Ovary (tissue), 9 donors: ENCODE results near the gene TACR1. TPM values are rescaled to one million over a fixed set of nuclear protein-coding genes. Genes with fewer than 3 reads are reported as not detected.

ENCODE experiments used
- DNase-seq, 5 donors: peaks; one replicate each; pipeline ENCODE4 v3.0.0-alpha.2; 2019 to 2020
- H3K27ac ChIP-seq, 2 donors: fragments of 200-600 bp; one replicate each; pipeline versions ENCODE4 v1.5.1 to v1.8.0; 2019 to 2022
- H3K27me3 ChIP-seq: fragments of 200-600 bp; one replicate; pipeline ENCODE4 v1.8.0; 2022
- H3K36me3 ChIP-seq: fragments of 200-600 bp; sonication (generic); one replicate; pipeline ENCODE4 v1.5.1; 2019
- H3K4me1 ChIP-seq: one replicate; pipeline ENCODE4 v1.8.1; 2013; ENCODE audit warnings: mild to moderate bottlenecking, moderate library complexity; ENCODE audit not compliant: insufficient read depth
- H3K4me3 ChIP-seq: fragments of 200-600 bp; sonication (generic); one replicate; pipeline ENCODE4 v1.5.1; 2017
- H3K9me3 ChIP-seq, 2 donors: fragments of 200-600 bp in 1 of 2; sonication (generic) in 1 of 2; one replicate each; pipeline versions ENCODE4 v1.5.1 to v1.8.1; 2013 to 2019; ENCODE audit warnings: mild to moderate bottlenecking in 1 of 2, moderate library complexity in 1 of 2
- EP300 ChIP-seq: sonication (generic); formaldehyde crosslinking; IDR thresholded peaks from one replicate; pipeline ENCODE4 v1.6.1; 2017; ENCODE audit warnings: antibody characterized with exemption
- POLR2A ChIP-seq: fragments of 450-650 bp; IDR thresholded peaks from one replicate; pipeline ENCODE4 v1.6.1; 2017; ENCODE audit warnings: antibody characterized with exemption, mild to moderate bottlenecking, moderate library complexity
- WGBS, 3 donors: extraction: QIAGEN DNeasy Blood & Tissue Kit in 1 of 3; methylation state at CpG; one replicate each; pipeline versions ENCODE4 v1.1.5 to v1.1.7; 2013 to 2017; 5-methylcytosine and 5-hydroxymethylcytosine counted together
- intact Hi-C, 4 donors: fragments of 100-400 bp; cut with DNase I; formaldehyde crosslinking; loops; one replicate each; pipeline versions ENCODE4 v1.11.0 to v1.15.1; 2022 to 2023
- polyA plus RNA-seq, 2 donors: library from polyadenylated mRNA; stranded (reverse); fragments of 200-250 nt in 1 of 2; fragments of 350-450 nt in 1 of 2; fragmentation: Illumina TruSeq in 1 of 2; extraction: RNeasy Lipid Tissue Mini Kit (QIAGEN cat#74804) in 1 of 2; gene quantifications; one replicate each; pipeline ENCODE4 v1.2.3, GENCODE V29; 2013 to 2014
- total RNA-seq, 7 donors: library from RNA; depleted of rRNA in 2 of 7; stranded (reverse); fragments of >200 nt in 2 of 7; fragmentation: NEBNext Ultra II Directional in 3 of 7; extraction: Animal tissue kit (Norgen Biotek cat#: 25700) in 3 of 7; gene quantifications; one replicate each; pipeline versions ENCODE4 v1.1.0 to v1.2.4, GENCODE V29; 2016 to 2023
- TF ChIP-seq, protein P1 (sequence below), 3 donors: fragments of 450-650 bp in 2 of 3; fragments of 200-600 bp in 1 of 3; IDR thresholded peaks; one replicate each; pipeline versions ENCODE4 v1.5.1 to v1.8.0; 2016 to 2022; ENCODE audit warnings: antibody characterized with exemption in 3 of 3, mild to moderate bottlenecking in 1 of 3
- donor health status: DM: no; HTN: no; CAD: no; lungs with moderate emphysema.
- donor health status: DM: no; HTN: no; CAD: no.
- donor health status: Bipolar disorder and iron deficiency.
- donor health status: DM: yes; HTN: yes; CAD: no.
- donor health status: DM: no; HTN: no; CAD: no.
- donor health status: DM: yes; HTN: yes; CAD: no.

TACR1 gene
- total and polyA plus RNA-seq, 9 donors, result 0.43 to 4.4 (median 1.3) TPM

DNA sequence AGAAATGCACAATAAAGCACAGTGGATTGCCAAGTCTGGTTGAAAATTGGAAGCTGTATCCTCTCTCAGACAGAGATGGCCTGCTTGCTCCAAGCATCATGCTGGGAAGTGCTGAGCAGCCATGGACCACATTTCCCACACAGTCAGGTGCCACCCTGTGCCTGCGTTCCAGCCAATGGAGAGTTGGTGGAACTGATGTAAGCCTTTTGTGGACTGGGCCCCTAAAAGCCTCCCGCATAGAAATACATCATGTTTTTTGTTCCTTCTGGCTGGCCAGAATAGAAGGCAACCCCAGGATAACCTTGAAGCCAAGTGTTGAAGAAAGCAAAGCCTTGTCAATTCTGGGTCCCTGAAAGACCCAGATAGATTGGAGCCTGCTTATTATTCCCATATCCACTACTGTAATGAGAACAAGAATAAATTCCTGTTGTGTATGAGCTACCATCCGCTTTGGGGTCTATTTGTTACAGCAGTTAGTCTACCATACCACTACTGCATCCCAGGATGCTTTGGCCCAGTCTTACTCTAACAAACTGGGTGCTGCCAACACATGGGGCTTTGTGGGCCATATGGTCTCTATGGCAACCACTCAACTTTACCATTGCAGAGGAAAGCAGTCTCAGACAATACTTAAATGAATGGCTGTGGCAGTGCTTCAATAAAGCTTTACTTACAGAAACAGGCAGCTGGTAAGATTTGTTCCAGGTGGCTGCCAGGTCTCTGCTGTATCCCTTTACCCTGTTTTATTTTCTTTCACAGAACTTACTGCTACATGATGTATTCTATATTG is 175.5 kb downstream of the TACR1 start:
- no peak for DNase-seq
- Histone ChIP-seq H3K36me3 (no peaks in the 10 kb centered on the region), H3K9me3 (no peaks in the 10 kb centered on the region), H3K27me3 (no peaks in the 10 kb centered on the region), H3K4me3 (no peak overlapping the region), H3K27ac (no peak overlapping the region), H3K4me1 (no peaks in the 10 kb centered on the region)
- WGBS, 3 donors, result 97 to 98% (median 98%) methylated on average over 3 of the region's 3 CpGs
- intact Hi-C loops, result no loop called here
- TF ChIP-seq EP300 (no peak), POLR2A (no peak)
- TF ChIP-seq, protein P1, sequence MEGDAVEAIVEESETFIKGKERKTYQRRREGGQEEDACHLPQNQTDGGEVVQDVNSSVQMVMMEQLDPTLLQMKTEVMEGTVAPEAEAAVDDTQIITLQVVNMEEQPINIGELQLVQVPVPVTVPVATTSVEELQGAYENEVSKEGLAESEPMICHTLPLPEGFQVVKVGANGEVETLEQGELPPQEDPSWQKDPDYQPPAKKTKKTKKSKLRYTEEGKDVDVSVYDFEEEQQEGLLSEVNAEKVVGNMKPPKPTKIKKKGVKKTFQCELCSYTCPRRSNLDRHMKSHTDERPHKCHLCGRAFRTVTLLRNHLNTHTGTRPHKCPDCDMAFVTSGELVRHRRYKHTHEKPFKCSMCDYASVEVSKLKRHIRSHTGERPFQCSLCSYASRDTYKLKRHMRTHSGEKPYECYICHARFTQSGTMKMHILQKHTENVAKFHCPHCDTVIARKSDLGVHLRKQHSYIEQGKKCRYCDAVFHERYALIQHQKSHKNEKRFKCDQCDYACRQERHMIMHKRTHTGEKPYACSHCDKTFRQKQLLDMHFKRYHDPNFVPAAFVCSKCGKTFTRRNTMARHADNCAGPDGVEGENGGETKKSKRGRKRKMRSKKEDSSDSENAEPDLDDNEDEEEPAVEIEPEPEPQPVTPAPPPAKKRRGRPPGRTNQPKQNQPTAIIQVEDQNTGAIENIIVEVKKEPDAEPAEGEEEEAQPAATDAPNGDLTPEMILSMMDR (IDR thresholded peaks at IDR 0.05), result no peak

DNA sequence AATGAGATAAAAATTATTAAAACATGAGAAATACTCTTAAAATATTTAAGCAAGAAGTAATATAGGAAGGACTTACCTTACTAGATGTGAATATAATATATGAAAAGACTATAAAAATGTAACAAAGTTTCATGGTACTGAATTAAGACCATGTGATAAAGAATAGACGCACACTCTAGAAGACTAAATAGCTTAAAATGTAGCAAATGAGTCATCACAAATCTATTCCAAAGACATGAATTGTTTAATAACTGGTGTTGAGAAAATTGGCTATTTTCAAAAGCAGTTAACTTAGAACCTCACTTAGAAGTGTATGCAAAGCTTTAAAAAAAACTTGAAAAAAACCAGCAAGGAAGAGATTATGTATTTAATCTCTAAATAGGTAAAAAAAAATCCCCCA is 176.8 kb downstream of the TACR1 start:
- no peak for DNase-seq
- H3K36me3 ChIP-seq, result no peaks in the 10 kb centered on the region
- no peak for TF ChIP-seq EP300
- no peak for TF ChIP-seq POLR2A
- TF ChIP-seq, protein P1 (IDR thresholded peaks at IDR 0.05), result no peak
- intact Hi-C loops, result no loop called here
- no peaks in the 10 kb centered on the region for H3K4me1 ChIP-seq
- no peak overlapping the region for H3K27ac ChIP-seq
- 5 to 20% (median 9%) methylated on average over 1 of the region's 1 CpG for WGBS, 3 donors
- H3K27me3 ChIP-seq, result no peaks in the 10 kb centered on the region
- no peak overlapping the region for H3K4me3 ChIP-seq
- H3K9me3 ChIP-seq, result no peaks in the 10 kb centered on the region

DNA sequence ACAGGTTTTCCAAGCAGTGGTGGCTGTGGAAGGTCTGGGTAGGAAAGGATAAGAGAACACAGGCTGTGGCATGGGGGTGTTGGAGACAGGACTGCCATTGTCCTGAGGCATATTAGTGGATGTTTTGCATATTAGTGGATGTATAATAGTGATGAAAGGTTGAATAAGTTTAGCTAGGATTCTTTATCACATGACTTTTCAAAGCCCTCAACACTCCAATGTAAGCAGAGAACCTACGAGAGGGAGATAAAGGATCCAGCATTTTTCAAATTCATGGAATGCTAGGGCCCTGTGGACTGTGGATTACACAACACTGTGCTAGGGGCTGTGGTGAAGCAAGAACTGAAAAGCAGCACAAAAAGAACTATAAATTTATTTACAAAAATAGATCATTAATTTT is 177.6 kb downstream of the TACR1 start:
- TF ChIP-seq, protein P1 (IDR thresholded peaks at IDR 0.05), result no peak
- TF ChIP-seq POLR2A (no peak), EP300 (no peak)
- 14 to 26% (median 23%) methylated on average over 1 of the region's 1 CpG for WGBS, 3 donors
- H3K27ac ChIP-seq, result no peak overlapping the region
- H3K9me3 ChIP-seq, result no peaks in the 10 kb centered on the region
- no peaks in the 10 kb centered on the region for H3K4me1 ChIP-seq
- no peaks in the 10 kb centered on the region for H3K27me3 ChIP-seq
- no peak overlapping the region for H3K4me3 ChIP-seq
- H3K36me3 ChIP-seq, result no peaks in the 10 kb centered on the region
- DNase-seq, result no peak
- intact Hi-C loops, result no loop called here

DNA sequence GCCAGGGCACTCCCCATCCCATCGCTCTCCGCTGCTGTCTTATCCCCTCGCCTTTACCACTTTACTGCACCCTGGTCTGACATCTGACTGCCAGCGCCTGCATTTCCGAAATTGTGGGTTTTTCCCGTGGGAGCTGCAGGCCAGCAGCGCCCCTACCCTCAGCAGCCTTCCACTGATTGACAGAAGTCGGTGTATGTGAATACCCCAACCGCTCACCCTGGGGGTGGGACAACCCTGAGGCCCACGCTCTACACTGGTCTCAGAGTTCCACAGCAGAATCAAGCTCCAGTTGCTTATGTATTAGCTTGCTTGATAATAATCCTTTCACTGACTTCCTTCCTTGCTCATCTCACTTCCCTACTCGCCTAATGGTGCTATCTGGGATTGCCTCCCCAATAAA is 178.8 kb downstream of the TACR1 start:
- Histone ChIP-seq H3K27ac (no peak overlapping the region), H3K27me3 (no peaks in the 10 kb centered on the region), H3K4me3 (no peak overlapping the region), H3K36me3 (no peaks in the 10 kb centered on the region), H3K4me1 (no peaks in the 10 kb centered on the region), H3K9me3 (no peaks in the 10 kb centered on the region)
- TF ChIP-seq, protein P1 (IDR thresholded peaks at IDR 0.05), result no peak
- TF ChIP-seq EP300 (no peak), POLR2A (no peak)
- intact Hi-C loops, result no loop called here
- DNase-seq, result no peak
- WGBS, 3 donors, result 89 to 97% (median 95%) methylated on average over 11 of the region's 11 CpGs
